Activated effector memory CD4-positive, alpha-beta T cell treated with anti-CD3 and anti-CD28 coated beads, Interleukin-2, amount 50 U/mL, for 16 hours (primary cell): Measurements from ENCODE around the gene GMPS.
"Not testable (repeated sequence)": the region's sequence is repeated elsewhere in the genome, so short reads cannot be mapped to it uniquely, and the experiment has no call there.

Source experiments
- DNase-seq: peaks from one replicate; pipeline ENCODE4 v3.0.0-alpha.2; 2020

GMPS gene

GRCh38 chr3:155872904-155873646 is 2.6 kb downstream of the GMPS start:
- DNase-seq, result no peak

- no peak for DNase-seq
Measured at GRCh38 chr3:155876037-155876436, 5.6 kb downstream of the GMPS start.

- no peak for DNase-seq
Measured at GRCh38 chr3:155876503-155876902, 6.1 kb downstream of the GMPS start.

GRCh38 chr3:155880286-155880685 is 9.8 kb downstream of the GMPS start:
- no peak for DNase-seq

- no peak for DNase-seq
Measured at GRCh38 chr3:155884292-155884691, 13.8 kb downstream of the GMPS start.

GRCh38 chr3:155885292-155885691 is 14.8 kb downstream of the GMPS start:
- no peak for DNase-seq

- not testable (repeated sequence) for DNase-seq
Measured at GRCh38 chr3:155886348-155886747, 15.9 kb downstream of the GMPS start.

- no peak for DNase-seq
Measured at GRCh38 chr3:155886915-155887314, 16.5 kb downstream of the GMPS start.

- no peak for DNase-seq
Measured at GRCh38 chr3:155889212-155889611, 18.8 kb downstream of the GMPS start.

GRCh38 chr3:155889952-155890351 is 19.5 kb downstream of the GMPS start:
- no peak for DNase-seq

GRCh38 chr3:155890671-155891190 is 20.3 kb downstream of the GMPS start:
- no peak for DNase-seq

GRCh38 chr3:155891321-155891720 is 20.9 kb downstream of the GMPS start:
- DNase-seq, result no peak

GRCh38 chr3:155895379-155895900 is 25.0 kb downstream of the GMPS start:
- DNase-seq, result no peak

GRCh38 chr3:155906900-155907299 is 36.5 kb downstream of the GMPS start:
- DNase-seq, result no peak

- DNase-seq, result no peak
Measured at GRCh38 chr3:155908086-155908485, 37.6 kb downstream of the GMPS start.

- DNase-seq, result no peak
Measured at GRCh38 chr3:155908605-155909004, 38.2 kb downstream of the GMPS start.

GRCh38 chr3:155912090-155912489 is 41.6 kb downstream of the GMPS start:
- no peak for DNase-seq

GRCh38 chr3:155912579-155913190 is 42.2 kb downstream of the GMPS start:
- no peak for DNase-seq

GRCh38 chr3:155917781-155918180 is 47.3 kb downstream of the GMPS start:
- no peak for DNase-seq

GRCh38 chr3:155919728-155920127 is 49.3 kb downstream of the GMPS start:
- no peak for DNase-seq

GRCh38 chr3:155921486-155921885 is 51.0 kb downstream of the GMPS start:
- no peak for DNase-seq

- no peak for DNase-seq
Measured at GRCh38 chr3:155934230-155934629, 63.8 kb downstream of the GMPS start.

- DNase-seq, result no peak
Measured at GRCh38 chr3:155938409-155938808, 68.0 kb downstream of the GMPS start.

GRCh38 chr3:155941354-155941753 is 70.9 kb downstream of the GMPS start:
- no peak for DNase-seq
